Spleen (tissue), 7 donors: Measurements from ENCODE around the gene FCRL5.

Source experiments
- POLR2A ChIP-seq, 3 donors: fragments of 450-650 bp; IDR thresholded peaks; one replicate each; pipeline ENCODE4 v1.5.1; 2017; ENCODE audit warnings: antibody characterized with exemption in 3 of 3, mild to moderate bottlenecking in 1 of 3
- POLR2AphosphoS5 ChIP-seq, 3 donors: sonication (generic); formaldehyde crosslinking; IDR thresholded peaks; one replicate each; pipeline ENCODE4 v1.5.1; 2017; ENCODE audit warnings: antibody characterized with exemption in 3 of 3
- TF ChIP-seq, protein P1 (sequence below), 11 experiments: fragments of 200-600 bp in 7 of 11; fragments of 450-650 bp in 4 of 11; sonication (generic) in 4 of 11; IDR thresholded peaks in 8 of 11; conservative IDR thresholded peaks in 3 of 11; 1 replicate in 7 of 11; 2 replicates in 4 of 11; pipeline versions ENCODE4 v1.4.0 to v1.8.0; 2016 to 2021; ENCODE audit warnings: antibody characterized with exemption in 11 of 11, inconsistent platforms in 4 of 11, mild to moderate bottlenecking in 1 of 11
- donor health status: DM: no; HTN: no; CAD: no; lungs with moderate emphysema.
- donor health status: DM: no; HTN: no; CAD: no.
- donor health status: DM: no; HTN: no; CAD: no.

DNA sequence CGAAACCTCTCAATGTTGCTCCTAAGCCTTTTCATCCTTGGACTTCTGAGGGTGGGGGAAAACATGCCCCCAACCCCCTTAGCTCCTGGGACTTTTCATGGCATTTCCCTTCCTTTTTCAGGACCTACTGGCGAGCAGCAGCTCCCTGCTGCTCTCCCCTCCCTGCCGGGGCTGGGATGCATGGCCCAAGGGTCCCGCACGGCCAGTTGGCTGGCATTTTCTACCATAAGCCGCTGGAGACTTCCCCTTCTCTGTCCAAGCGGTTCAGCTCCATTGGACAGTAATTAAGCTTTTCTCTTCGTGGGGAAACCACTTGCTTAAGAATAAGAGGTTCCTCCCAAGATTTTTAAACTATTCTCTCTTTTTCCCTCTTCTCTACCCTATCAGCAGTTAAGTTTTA is 52.8 kb downstream of the FCRL5 start:
- TF ChIP-seq, protein P1, sequence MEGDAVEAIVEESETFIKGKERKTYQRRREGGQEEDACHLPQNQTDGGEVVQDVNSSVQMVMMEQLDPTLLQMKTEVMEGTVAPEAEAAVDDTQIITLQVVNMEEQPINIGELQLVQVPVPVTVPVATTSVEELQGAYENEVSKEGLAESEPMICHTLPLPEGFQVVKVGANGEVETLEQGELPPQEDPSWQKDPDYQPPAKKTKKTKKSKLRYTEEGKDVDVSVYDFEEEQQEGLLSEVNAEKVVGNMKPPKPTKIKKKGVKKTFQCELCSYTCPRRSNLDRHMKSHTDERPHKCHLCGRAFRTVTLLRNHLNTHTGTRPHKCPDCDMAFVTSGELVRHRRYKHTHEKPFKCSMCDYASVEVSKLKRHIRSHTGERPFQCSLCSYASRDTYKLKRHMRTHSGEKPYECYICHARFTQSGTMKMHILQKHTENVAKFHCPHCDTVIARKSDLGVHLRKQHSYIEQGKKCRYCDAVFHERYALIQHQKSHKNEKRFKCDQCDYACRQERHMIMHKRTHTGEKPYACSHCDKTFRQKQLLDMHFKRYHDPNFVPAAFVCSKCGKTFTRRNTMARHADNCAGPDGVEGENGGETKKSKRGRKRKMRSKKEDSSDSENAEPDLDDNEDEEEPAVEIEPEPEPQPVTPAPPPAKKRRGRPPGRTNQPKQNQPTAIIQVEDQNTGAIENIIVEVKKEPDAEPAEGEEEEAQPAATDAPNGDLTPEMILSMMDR (IDR thresholded peaks at IDR 0.05 in 8 of 11, conservative IDR thresholded peaks at IDR 0.05 in 3 of 11) = no peak
- TF ChIP-seq POLR2A (IDR thresholded peaks at IDR 0.05) (no peak), POLR2AphosphoS5 (IDR thresholded peaks at IDR 0.05) (no peak)
